Uterus (tissue), 4 donors: ENCODE measurements around the gene ALOX15B. TPM values are rescaled to one million over a fixed set of nuclear protein-coding genes. Genes with fewer than 3 reads are reported as not detected.
"Not testable (repeated sequence)": the region's sequence is repeated elsewhere in the genome, so short reads cannot be mapped to it uniquely, and the experiment has no call there.

Experiments
- DNase-seq, 2 donors: peaks; one replicate each; pipeline ENCODE4 v3.0.0-alpha.2; 2019 to 2020
- H3K27ac ChIP-seq, 2 donors: fragments of 200-600 bp; sonication (generic); 1 replicate in 1 of 2; 2 replicates in 1 of 2; pipeline ENCODE4 v1.5.1; 2016 to 2018
- H3K27me3 ChIP-seq, 2 donors: fragments of 200-600 bp; sonication (generic); one replicate each; pipeline ENCODE4 v1.5.1; 2018 to 2019; ENCODE audit warnings: control low read depth in 1 of 2
- H3K36me3 ChIP-seq, 2 donors: fragments of 200-600 bp; sonication (generic); one replicate each; pipeline ENCODE4 v1.5.1; 2019; ENCODE audit warnings: control low read depth in 1 of 2
- H3K4me1 ChIP-seq, 2 donors: fragments of 200-600 bp; sonication (generic); one replicate each; pipeline ENCODE4 v1.5.1; 2018 to 2019; ENCODE audit warnings: control low read depth in 1 of 2
- H3K4me3 ChIP-seq, 2 donors: fragments of 200-600 bp; sonication (generic); 1 replicate in 1 of 2; 2 replicates in 1 of 2; pipeline ENCODE4 v1.5.1; 2018 to 2019; ENCODE audit warnings: mild to moderate bottlenecking in 1 of 2
- H3K9me3 ChIP-seq, 2 donors: fragments of 200-600 bp; sonication (generic); one replicate each; pipeline ENCODE4 v1.5.1; 2019; ENCODE audit warnings: control low read depth in 1 of 2
- CTCF ChIP-seq, 4 experiments: fragments of 200-600 bp in 2 of 4; fragments of 450-650 bp in 2 of 4; sonication (generic) in 2 of 4; IDR thresholded peaks; one replicate each; pipeline ENCODE4 v1.5.1; 2016 to 2019; ENCODE audit warnings: antibody characterized with exemption in 4 of 4, mild to moderate bottlenecking in 2 of 4, moderate library complexity in 1 of 4
- POLR2A ChIP-seq, 2 donors: fragments of 450-650 bp; IDR thresholded peaks; one replicate each; pipeline ENCODE4 v1.6.1; 2016; ENCODE audit warnings: antibody characterized with exemption in 2 of 2, mild to moderate bottlenecking in 1 of 2, moderate library complexity in 1 of 2
- intact Hi-C: fragments of 100-400 bp; cut with DNase I; formaldehyde crosslinking; loops from one replicate; pipeline ENCODE4 v1.15.1; 2023; ENCODE audit warnings: low total_unique reads
- total RNA-seq, 4 donors: library from RNA; depleted of rRNA in 3 of 4; stranded (reverse); fragments of >200 nt in 3 of 4; gene quantifications; one replicate each; pipeline versions ENCODE4 v1.1.0 to v1.2.4, GENCODE V29; 2014 to 2023
- donor health status: DM: yes; HTN: yes; CAD: no.

Gene ALOX15B
- total RNA-seq, 4 donors from 2014 or later, result 0.14 to 1.5 (median 0.24) TPM; not detected in 1

GRCh38 chr17:8056976-8057625, 18.2 kb downstream of the ALOX15B start:
- peaks cover 4 to 32% of the 10 kb centered on the region in 2 donors for H3K27me3 ChIP-seq

GRCh38 chr17:8057691-8058114, 18.8 kb downstream of the ALOX15B start:
- H3K27me3 ChIP-seq, result peaks cover 4 to 38% of the 10 kb centered on the region in 2 donors

More at GRCh38 chr17:8056976-8057625, 18.2 kb downstream of the ALOX15B start:
- Histone ChIP-seq H3K4me3 (no peak overlapping the region), H3K27ac (no peak overlapping the region), H3K4me1 (no peaks in the 10 kb centered on the region), H3K9me3 (no peaks in the 10 kb centered on the region), H3K36me3 (no peaks in the 10 kb centered on the region)
- TF ChIP-seq POLR2A (IDR thresholded peaks at IDR 0.05) (no peak), CTCF (IDR thresholded peaks at IDR 0.05) (no peak)
- intact Hi-C loops, result no loop called here
- peak in 1 of 2 donors; percentile 7 for DNase-seq

GRCh38 chr17:8059131-8059530, 20.3 kb downstream of the ALOX15B start:
- Histone ChIP-seq H3K27ac (no peak overlapping the region), H3K9me3 (no peaks in the 10 kb centered on the region), H3K36me3 (no peaks in the 10 kb centered on the region), H3K4me1 (no peaks in the 10 kb centered on the region), H3K4me3 (no peak overlapping the region), H3K27me3 (peaks cover 9 to 48% of the 10 kb centered on the region in 2 donors)
- no peak for DNase-seq
- no peak for TF ChIP-seq CTCF (IDR thresholded peaks at IDR 0.05)
- no peak for TF ChIP-seq POLR2A (IDR thresholded peaks at IDR 0.05)
- intact Hi-C loops, result no loop called here

More at GRCh38 chr17:8057691-8058114, 18.8 kb downstream of the ALOX15B start:
- no peak overlapping the region for H3K27ac ChIP-seq
- intact Hi-C loops, result no loop called here
- peak; percentile 67 to 92 (median 80) for TF ChIP-seq CTCF (IDR thresholded peaks at IDR 0.05)
- TF ChIP-seq POLR2A (IDR thresholded peaks at IDR 0.05), result no peak
- peak in 1 of 2 donors; percentile 44 for DNase-seq
- H3K4me1 ChIP-seq, result no peaks in the 10 kb centered on the region
- no peaks in the 10 kb centered on the region for H3K9me3 ChIP-seq
- H3K4me3 ChIP-seq, result no peak overlapping the region
- no peaks in the 10 kb centered on the region for H3K36me3 ChIP-seq

GRCh38 chr17:8060274-8060673, 21.4 kb downstream of the ALOX15B start:
- peak; percentile 40 to 48 for DNase-seq
- peaks cover 9 to 48% of the 10 kb centered on the region in 2 donors for H3K27me3 ChIP-seq
- intact Hi-C loops, result no loop called here
- H3K27ac ChIP-seq, result no peak overlapping the region
- no peaks in the 10 kb centered on the region for H3K4me1 ChIP-seq
- H3K4me3 ChIP-seq, result no peak overlapping the region
- no peaks in the 10 kb centered on the region for H3K36me3 ChIP-seq
- H3K9me3 ChIP-seq, result no peaks in the 10 kb centered on the region
- peak; percentile 55 to 83 (median 74) for TF ChIP-seq CTCF (IDR thresholded peaks at IDR 0.05)
- TF ChIP-seq POLR2A (IDR thresholded peaks at IDR 0.05), result no peak

- H3K4me1 ChIP-seq, intact Hi-C loops, H3K27ac ChIP-seq, H3K4me3 ChIP-seq, H3K9me3 ChIP-seq, DNase-seq, H3K36me3 ChIP-seq: not testable (repeated sequence)
- peaks cover 9 to 48% of the 10 kb centered on the region in 2 donors for H3K27me3 ChIP-seq
Observed at GRCh38 chr17:8061851-8062250, 23.0 kb downstream of the ALOX15B start.
